ENCODE data around the gene SORCS2. TPM values are rescaled to one million over a fixed set of nuclear protein-coding genes. Genes with fewer than 3 reads are reported as not detected.

Gene SORCS2
- total RNA-seq, 1 experiment from 2014 or later = 4.1 TPM

GRCh38 chr4:7614350-7614949, 422.1 kb downstream of the SORCS2 start:
- DNase-seq (no peak), ATAC-seq (no peak)
- ChIA-PET POLR2A (ENCODE audit: unreplicated experiment) (no interaction called here), CTCF (no interaction called here)
- Histone ChIP-seq H3K9ac (ENCODE audit: low read length) (no peak overlapping the region), H3K4me3 (ENCODE audit: low read length) (no peak overlapping the region), H3K4me1 (ENCODE audit: insufficient read depth, low read length) (no peaks in the 10 kb centered on the region), H3K9me3 (ENCODE audit: low read length) (no peaks in the 10 kb centered on the region), H3K4me2 (ENCODE audit: low read length) (no peak overlapping the region), H4K20me1 (ENCODE audit: low read length) (no peaks in the 10 kb centered on the region), H3K79me2 (ENCODE audit: low read length) (no peaks in the 10 kb centered on the region), H3K9me2 (replicated peaks; ENCODE audit: low read length) (no peaks in the 10 kb centered on the region), H3K36me3 (ENCODE audit: low read depth, low read length) (no peaks in the 10 kb centered on the region), H3K27me3 (ENCODE audit: low read length) (no peaks in the 10 kb centered on the region), H2AFZ (ENCODE audit: low read length) (no peak overlapping the region), H3K27ac (ENCODE audit: low read length) (no peak overlapping the region), H3F3A (ENCODE audit: low read length, unreplicated experiment) (no peaks in the 10 kb centered on the region)
- intact Hi-C loops (cut with micrococcal nuclease) = no loop called here
- TF ChIP-seq EZH2phosphoT487 (IDR thresholded peaks at IDR 0.05; ENCODE audit: borderline replicate concordance, low read length) (no peak), EZH2 (IDR thresholded peaks at IDR 0.05; ENCODE audit: low read length, unreplicated experiment) (no peak), CTCF (conservative IDR thresholded peaks at IDR 0.05; ENCODE audit: low read depth, low read length) (no peak)
- BruUV-seq (replicated peaks) = no TSS peak

GRCh38 chr4:7616193-7616592, 423.9 kb downstream of the SORCS2 start:
- no peak for ATAC-seq
- POLR2A ChIA-PET (ENCODE audit: unreplicated experiment) = no interaction called here
- intact Hi-C loops (cut with micrococcal nuclease) = no loop called here

More at GRCh38 chr4:7616193-7616592, 423.9 kb downstream of the SORCS2 start:
- Histone ChIP-seq H3F3A (ENCODE audit: low read length, unreplicated experiment) (no peaks in the 10 kb centered on the region), H3K4me1 (ENCODE audit: insufficient read depth, low read length) (no peaks in the 10 kb centered on the region), H3K9ac (ENCODE audit: low read length) (no peak overlapping the region), H3K4me3 (ENCODE audit: low read length) (no peak overlapping the region), H3K79me2 (ENCODE audit: low read length) (no peaks in the 10 kb centered on the region), H4K20me1 (ENCODE audit: low read length) (no peaks in the 10 kb centered on the region), H3K4me2 (ENCODE audit: low read length) (no peak overlapping the region), H3K27ac (ENCODE audit: low read length) (no peak overlapping the region), H3K36me3 (ENCODE audit: low read depth, low read length) (no peaks in the 10 kb centered on the region), H3K9me3 (ENCODE audit: low read length) (no peaks in the 10 kb centered on the region), H3K9me2 (replicated peaks; ENCODE audit: low read length) (no peaks in the 10 kb centered on the region), H3K27me3 (ENCODE audit: low read length) (no peaks in the 10 kb centered on the region), H2AFZ (ENCODE audit: low read length) (no peak overlapping the region)
- TF ChIP-seq EZH2phosphoT487 (IDR thresholded peaks at IDR 0.05; ENCODE audit: borderline replicate concordance, low read length) = no peak
- no peak for TF ChIP-seq EZH2 (IDR thresholded peaks at IDR 0.05; ENCODE audit: low read length, unreplicated experiment)
- no peak for TF ChIP-seq CTCF (conservative IDR thresholded peaks at IDR 0.05; ENCODE audit: low read depth, low read length)
- CTCF ChIA-PET = no interaction called here
- BruUV-seq (replicated peaks) = no TSS peak
- no peak for DNase-seq

All from PC-3 (cell line).